Upper lobe of right lung (tissue), 1 donor: ENCODE measurements around the gene MAMDC2. TPM values are rescaled to one million over a fixed set of nuclear protein-coding genes. Genes with fewer than 3 reads are reported as not detected.
A peak's percentile ranks its signal among the peaks of the same experiment; 100 is the strongest.

Experiments
- ATAC-seq: fragments of 200-7000 bp; cut with Tn5 transposase; one replicate; pipeline ENCODE4 v1.9.1; 2020; ENCODE audit warnings: mild to moderate bottlenecking, moderate library complexity
- DNase-seq: peaks from one replicate; pipeline ENCODE4 v3.0.0-alpha.2; 2020
- H3K27ac ChIP-seq: fragments of 200-600 bp; one replicate; pipeline ENCODE4 v1.8.0; 2022
- H3K27me3 ChIP-seq: fragments of 200-600 bp; one replicate; pipeline ENCODE4 v1.8.0; 2022; ENCODE audit warnings: mild to moderate bottlenecking
- H3K36me3 ChIP-seq: fragments of 200-600 bp; one replicate; pipeline ENCODE4 v1.8.0; 2022
- H3K4me1 ChIP-seq: fragments of 200-600 bp; one replicate; pipeline ENCODE4 v1.8.0; 2022
- H3K4me3 ChIP-seq: fragments of 200-600 bp; one replicate; pipeline ENCODE4 v1.8.0; 2022; ENCODE audit warnings: mild to moderate bottlenecking
- H3K9me3 ChIP-seq: fragments of 200-600 bp; one replicate; pipeline ENCODE4 v1.8.0; 2022
- intact Hi-C: fragments of 100-400 bp; cut with DNase I; formaldehyde crosslinking; loops from one replicate; pipeline ENCODE4 v1.11.0; 2022
- total RNA-seq: library from RNA; stranded (reverse); fragmentation: NEBNext Ultra II Directional; extraction: Animal tissue kit (Norgen Biotek cat#: 25700); gene quantifications from one replicate; pipeline ENCODE4 v1.2.1, GENCODE V29; 2021
- TF ChIP-seq, protein P1 (sequence below): fragments of 200-600 bp; IDR thresholded peaks from one replicate; pipeline ENCODE4 v1.8.0; 2022; ENCODE audit warnings: antibody characterized with exemption
- donor health status: DM: no; HTN: yes; CAD: no; lungs with severe emphysema.

The MAMDC2 gene
- total RNA-seq, 1 donor from 2014 or later: 72.0 TPM

DNA sequence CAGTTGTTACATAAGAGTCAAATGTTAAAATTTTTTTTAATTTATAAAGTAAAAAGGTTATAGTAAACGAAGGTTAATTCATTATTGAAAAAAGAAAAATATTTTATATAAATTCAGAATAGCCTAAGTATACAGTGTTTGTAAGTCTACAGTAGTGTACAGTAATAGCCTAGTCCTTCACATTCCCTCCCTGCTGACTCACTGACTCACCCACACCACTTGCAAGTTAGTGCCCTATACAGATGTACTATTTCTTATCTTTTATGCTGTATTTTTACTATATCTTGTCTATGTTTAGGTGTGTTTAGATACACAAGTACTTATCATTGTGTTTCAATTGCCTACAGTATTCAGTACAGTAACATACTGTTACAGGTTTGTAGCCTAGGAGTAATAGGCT is 57.6 kb downstream of the MAMDC2 start:
- H3K27ac ChIP-seq: no peak overlapping the region
- no peak for ATAC-seq
- intact Hi-C loops: no loop called here

DNA sequence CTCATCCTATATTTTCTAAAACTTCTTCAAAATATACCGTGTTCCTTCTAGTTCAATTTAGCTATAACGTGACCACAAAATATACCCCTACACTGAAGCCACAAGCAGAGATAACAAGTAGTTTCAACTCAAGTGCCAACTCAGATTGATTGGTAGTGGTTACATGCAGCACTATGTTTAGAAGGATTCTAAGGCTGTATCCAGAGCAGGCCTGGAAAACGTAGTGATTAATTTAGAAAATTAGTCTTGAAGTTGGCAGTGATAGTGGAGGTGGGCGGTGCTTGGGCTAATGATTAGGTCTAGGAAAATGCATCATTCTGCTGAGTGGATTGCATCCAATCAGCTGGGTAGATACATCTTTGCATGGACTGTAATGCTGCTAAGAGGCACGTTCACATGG is 61.5 kb downstream of the MAMDC2 start:
- Histone ChIP-seq H3K27ac (no peak overlapping the region), H3K4me1 (no peaks in the 10 kb centered on the region), H3K4me3 (no peak overlapping the region), H3K36me3 (no peaks in the 10 kb centered on the region), H3K9me3 (no peaks in the 10 kb centered on the region), H3K27me3 (no peaks in the 10 kb centered on the region)
- TF ChIP-seq, protein P1, sequence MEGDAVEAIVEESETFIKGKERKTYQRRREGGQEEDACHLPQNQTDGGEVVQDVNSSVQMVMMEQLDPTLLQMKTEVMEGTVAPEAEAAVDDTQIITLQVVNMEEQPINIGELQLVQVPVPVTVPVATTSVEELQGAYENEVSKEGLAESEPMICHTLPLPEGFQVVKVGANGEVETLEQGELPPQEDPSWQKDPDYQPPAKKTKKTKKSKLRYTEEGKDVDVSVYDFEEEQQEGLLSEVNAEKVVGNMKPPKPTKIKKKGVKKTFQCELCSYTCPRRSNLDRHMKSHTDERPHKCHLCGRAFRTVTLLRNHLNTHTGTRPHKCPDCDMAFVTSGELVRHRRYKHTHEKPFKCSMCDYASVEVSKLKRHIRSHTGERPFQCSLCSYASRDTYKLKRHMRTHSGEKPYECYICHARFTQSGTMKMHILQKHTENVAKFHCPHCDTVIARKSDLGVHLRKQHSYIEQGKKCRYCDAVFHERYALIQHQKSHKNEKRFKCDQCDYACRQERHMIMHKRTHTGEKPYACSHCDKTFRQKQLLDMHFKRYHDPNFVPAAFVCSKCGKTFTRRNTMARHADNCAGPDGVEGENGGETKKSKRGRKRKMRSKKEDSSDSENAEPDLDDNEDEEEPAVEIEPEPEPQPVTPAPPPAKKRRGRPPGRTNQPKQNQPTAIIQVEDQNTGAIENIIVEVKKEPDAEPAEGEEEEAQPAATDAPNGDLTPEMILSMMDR: no peak
- no peak for DNase-seq
- ATAC-seq: no peak
- intact Hi-C loops: no loop called here

More for the DNA sequence above, 57.6 kb downstream of the MAMDC2 start:
- H3K4me3 ChIP-seq: no peak overlapping the region
- no peaks in the 10 kb centered on the region for H3K4me1 ChIP-seq
- TF ChIP-seq, protein P1: no peak
- H3K9me3 ChIP-seq: no peaks in the 10 kb centered on the region
- DNase-seq: no peak
- no peaks in the 10 kb centered on the region for H3K27me3 ChIP-seq
- no peaks in the 10 kb centered on the region for H3K36me3 ChIP-seq

DNA sequence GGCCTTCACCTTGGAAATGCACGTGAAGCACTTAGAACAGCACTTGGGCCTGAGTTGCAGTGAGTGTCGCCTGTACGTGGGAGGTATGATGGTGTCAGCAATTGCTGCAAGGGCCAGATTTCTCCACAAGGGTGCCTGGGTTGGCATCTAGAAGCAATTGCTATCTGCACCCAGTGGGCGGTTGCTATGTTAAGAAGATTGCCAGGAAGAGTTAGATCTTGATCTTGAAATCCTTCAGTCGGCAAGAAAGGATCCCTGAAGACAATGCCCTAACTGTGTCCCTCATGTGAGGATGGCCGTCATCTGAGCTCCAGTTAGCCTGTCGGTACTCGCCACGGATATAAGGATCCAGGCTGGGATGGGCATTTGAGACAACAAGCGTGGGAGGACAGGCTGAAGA is 62.9 kb downstream of the MAMDC2 start:
- no peak for DNase-seq
- Histone ChIP-seq H3K36me3 (no peaks in the 10 kb centered on the region), H3K27me3 (no peaks in the 10 kb centered on the region), H3K27ac (no peak overlapping the region), H3K4me1 (peaks cover 4% of the 10 kb centered on the region), H3K4me3 (no peak overlapping the region), H3K9me3 (no peaks in the 10 kb centered on the region)
- intact Hi-C loops: no loop called here
- TF ChIP-seq, protein P1: no peak
- peak; percentile 75 for ATAC-seq

DNA sequence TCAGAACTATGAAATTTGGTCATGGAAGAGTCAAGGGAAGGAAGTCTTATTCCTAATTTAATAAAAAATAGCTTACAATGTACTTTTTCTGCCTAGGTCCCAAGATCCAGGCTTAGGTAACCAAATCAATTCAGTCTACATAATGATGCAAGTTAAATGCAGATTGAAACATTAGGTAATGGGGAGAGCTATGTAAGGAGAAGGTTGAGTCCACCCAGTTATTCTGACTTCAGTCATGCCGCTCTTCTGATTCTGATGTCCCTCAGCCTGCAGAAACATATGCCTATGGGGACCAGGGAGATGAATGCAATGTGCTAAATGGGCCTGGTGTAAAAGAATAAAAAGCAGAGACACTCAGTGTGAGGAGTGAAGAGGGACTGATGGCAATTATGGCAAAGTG is 63.9 kb downstream of the MAMDC2 start:
- TF ChIP-seq, protein P1: no peak
- Histone ChIP-seq H3K9me3 (no peaks in the 10 kb centered on the region), H3K4me3 (no peak overlapping the region), H3K27me3 (no peaks in the 10 kb centered on the region), H3K4me1 (peaks cover 4% of the 10 kb centered on the region), H3K27ac (no peak overlapping the region), H3K36me3 (no peaks in the 10 kb centered on the region)
- DNase-seq (no peak), ATAC-seq (no peak)
- intact Hi-C loops: no loop called here

DNA sequence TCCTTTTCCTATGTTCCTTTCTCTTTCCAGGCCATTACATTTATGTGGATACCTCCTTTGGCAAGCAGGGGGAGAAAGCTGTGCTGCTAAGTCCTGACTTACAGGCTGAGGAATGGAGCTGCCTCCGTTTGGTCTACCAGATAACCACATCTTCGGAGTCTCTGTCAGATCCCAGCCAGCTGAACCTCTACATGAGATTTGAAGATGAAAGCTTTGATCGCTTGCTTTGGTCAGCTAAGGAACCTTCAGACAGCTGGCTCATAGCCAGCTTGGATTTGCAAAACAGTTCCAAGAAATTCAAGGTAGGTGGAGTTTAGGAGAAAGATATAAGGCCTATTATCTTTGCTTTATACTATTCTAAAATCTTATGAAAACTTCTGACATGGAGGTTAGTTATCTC is 64.5 kb downstream of the MAMDC2 start:
- intact Hi-C loops: no loop called here
- no peak overlapping the region for H3K27ac ChIP-seq
- no peaks in the 10 kb centered on the region for H3K27me3 ChIP-seq
- DNase-seq (no peak), ATAC-seq (no peak)
- H3K4me1 ChIP-seq: peaks cover 4% of the 10 kb centered on the region
- TF ChIP-seq, protein P1: no peak
- no peaks in the 10 kb centered on the region for H3K9me3 ChIP-seq
- H3K36me3 ChIP-seq: no peaks in the 10 kb centered on the region
- no peak overlapping the region for H3K4me3 ChIP-seq
